ENCODE data around the gene PRRC2A. TPM values are rescaled to one million over a fixed set of nuclear protein-coding genes. Genes with fewer than 3 reads are reported as not detected.

Gene PRRC2A
- total RNA-seq, 1 donor from 2014 or later = 24.8 TPM

Other genes starting within 250 kb of the PRRC2A start
- 31.5 and 118 TPM in 2 replicates for gene MICA, start 217.1 kb upstream of the PRRC2A start, total RNA-seq (ENCODE audit: low replicate concordance)
- 5.5 and 8.8 TPM in 2 replicates for gene MICB, start 122.6 kb upstream of the PRRC2A start, total RNA-seq (ENCODE audit: low replicate concordance)
- not detected in 2 replicates for gene MCCD1, start 91.8 kb upstream of the PRRC2A start, total RNA-seq (ENCODE audit: low replicate concordance)
- gene DDX39B, start 78.7 kb upstream of the PRRC2A start, total RNA-seq (ENCODE audit: low replicate concordance) = 238 and 398 TPM in 2 replicates
- 2.6 and 6.0 TPM in 2 replicates for gene ATP6V1G2, start 74.1 kb upstream of the PRRC2A start, total RNA-seq (ENCODE audit: low replicate concordance)
- 26.1 and 28.2 TPM in 2 replicates for gene NFKBIL1, start 73.1 kb upstream of the PRRC2A start, total RNA-seq (ENCODE audit: low replicate concordance)
- gene LTA, start 48.4 kb upstream of the PRRC2A start, total RNA-seq (ENCODE audit: low replicate concordance) = not detected in 2 replicates
- gene TNF, start 45.1 kb upstream of the PRRC2A start, total RNA-seq (ENCODE audit: low replicate concordance) = not detected in 2 replicates
- gene LTB, start 38.3 kb upstream of the PRRC2A start, total RNA-seq (ENCODE audit: low replicate concordance) = not detected in 2 replicates
- gene LST1, start 34.4 kb upstream of the PRRC2A start, total RNA-seq (ENCODE audit: low replicate concordance) = 0.30 TPM in 1 of 2 replicates, not detected in the other
- gene NCR3, start 27.7 kb upstream of the PRRC2A start, total RNA-seq (ENCODE audit: low replicate concordance) = not detected in 2 replicates
- not detected in 2 replicates for gene AIF1, start 5.5 kb upstream of the PRRC2A start, total RNA-seq (ENCODE audit: low replicate concordance)
- 54.9 and 100 TPM in 2 replicates for gene BAG6, start 31.9 kb downstream of the PRRC2A start, total RNA-seq (ENCODE audit: low replicate concordance)
- 0.70 and 1.5 TPM in 2 replicates for gene APOM, start 35.2 kb downstream of the PRRC2A start, total RNA-seq (ENCODE audit: low replicate concordance)
- 16.6 and 18.2 TPM in 2 replicates for gene C6orf47, start 40.1 kb downstream of the PRRC2A start, total RNA-seq (ENCODE audit: low replicate concordance)
- gene GPANK1, start 44.3 kb downstream of the PRRC2A start, total RNA-seq (ENCODE audit: low replicate concordance) = 6.1 and 13.6 TPM in 2 replicates
- gene CSNK2B, start 45.4 kb downstream of the PRRC2A start, total RNA-seq (ENCODE audit: low replicate concordance) = 71.1 and 94.1 TPM in 2 replicates
- 2.2 and 4.0 TPM in 2 replicates for gene LY6G5B, start 49.3 kb downstream of the PRRC2A start, total RNA-seq (ENCODE audit: low replicate concordance)
- gene LY6G5C, start 60.4 kb downstream of the PRRC2A start, total RNA-seq (ENCODE audit: low replicate concordance) = 0.15 TPM in 1 of 2 replicates, not detected in the other
- 51.3 and 104 TPM in 2 replicates for gene ABHD16A, start 82.6 kb downstream of the PRRC2A start, total RNA-seq (ENCODE audit: low replicate concordance)
- gene LY6G6F, start 86.2 kb downstream of the PRRC2A start, total RNA-seq (ENCODE audit: low replicate concordance) = not detected in 2 replicates
- not detected in 2 replicates for gene LY6G6D, start 94.6 kb downstream of the PRRC2A start, total RNA-seq (ENCODE audit: low replicate concordance)
- gene LY6G6C, start 101.0 kb downstream of the PRRC2A start, total RNA-seq (ENCODE audit: low replicate concordance) = not detected in 2 replicates
- not detected in 2 replicates for gene MPIG6B, start 102.7 kb downstream of the PRRC2A start, total RNA-seq (ENCODE audit: low replicate concordance)
- gene DDAH2, start 108.6 kb downstream of the PRRC2A start, total RNA-seq (ENCODE audit: low replicate concordance) = 108 and 116 TPM in 2 replicates
- 395 and 679 TPM in 2 replicates for gene CLIC1, start 115.8 kb downstream of the PRRC2A start, total RNA-seq (ENCODE audit: low replicate concordance)
- gene MSH5, start 119.3 kb downstream of the PRRC2A start, total RNA-seq (ENCODE audit: low replicate concordance) = 2.5 and 4.0 TPM in 2 replicates
- 0.53 and 0.70 TPM in 2 replicates for gene SAPCD1, start 141.9 kb downstream of the PRRC2A start, total RNA-seq (ENCODE audit: low replicate concordance)
- 0.15 and 0.23 TPM in 2 replicates for gene VWA7, start 156.6 kb downstream of the PRRC2A start, total RNA-seq (ENCODE audit: low replicate concordance)
- gene VARS1, start 175.0 kb downstream of the PRRC2A start, total RNA-seq (ENCODE audit: low replicate concordance) = 37.9 and 59.7 TPM in 2 replicates
- gene LSM2, start 186.3 kb downstream of the PRRC2A start, total RNA-seq (ENCODE audit: low replicate concordance) = 24.6 and 27.8 TPM in 2 replicates
- gene HSPA1L, start 194.6 kb downstream of the PRRC2A start, total RNA-seq (ENCODE audit: low replicate concordance) = 0.98 and 4.1 TPM in 2 replicates
- gene HSPA1A, start 194.8 kb downstream of the PRRC2A start, total RNA-seq (ENCODE audit: low replicate concordance) = 47.1 and 396 TPM in 2 replicates
- 66.7 and 494 TPM in 2 replicates for gene HSPA1B, start 207.0 kb downstream of the PRRC2A start, total RNA-seq (ENCODE audit: low replicate concordance)
- 54.9 and 72.8 TPM in 2 replicates for gene NEU1, start 242.1 kb downstream of the PRRC2A start, total RNA-seq (ENCODE audit: low replicate concordance)